Esophagus squamous epithelium (tissue), 4 donors: Measurements from ENCODE around the gene DLG2.

Experiments used
- CTCF ChIP-seq, 6 experiments: fragments of 450-650 bp in 4 of 6; fragments of 200-600 bp in 2 of 6; sonication (generic) in 2 of 6; IDR thresholded peaks; one replicate each; pipeline ENCODE4 v1.5.1; 2016 to 2019; ENCODE audit warnings: antibody characterized with exemption in 6 of 6, mild to moderate bottlenecking in 4 of 6, moderate library complexity in 4 of 6
- POLR2A ChIP-seq, 4 donors: fragments of 450-650 bp; IDR thresholded peaks; one replicate each; pipeline ENCODE4 v1.6.1; 2017; ENCODE audit warnings: antibody characterized with exemption in 4 of 4, mild to moderate bottlenecking in 4 of 4, moderate library complexity in 3 of 4

GRCh38 chr11:84865791-84866535 is 761.2 kb downstream of the DLG2 start:
- TF ChIP-seq CTCF (IDR thresholded peaks at IDR 0.05) = no peak
- no peak for TF ChIP-seq POLR2A (IDR thresholded peaks at IDR 0.05)
